ENCODE data around the gene CA4.
"Not testable (repeated sequence)": the region's sequence is repeated elsewhere in the genome, so short reads cannot be mapped to it uniquely, and the experiment has no call there.

CA4 gene

GRCh38 chr17:60156746-60157145 is 7.0 kb downstream of the CA4 start:
- DNase-seq = no peak

GRCh38 chr17:60157487-60158040 is 7.8 kb downstream of the CA4 start:
- DNase-seq = no peak

DNA sequence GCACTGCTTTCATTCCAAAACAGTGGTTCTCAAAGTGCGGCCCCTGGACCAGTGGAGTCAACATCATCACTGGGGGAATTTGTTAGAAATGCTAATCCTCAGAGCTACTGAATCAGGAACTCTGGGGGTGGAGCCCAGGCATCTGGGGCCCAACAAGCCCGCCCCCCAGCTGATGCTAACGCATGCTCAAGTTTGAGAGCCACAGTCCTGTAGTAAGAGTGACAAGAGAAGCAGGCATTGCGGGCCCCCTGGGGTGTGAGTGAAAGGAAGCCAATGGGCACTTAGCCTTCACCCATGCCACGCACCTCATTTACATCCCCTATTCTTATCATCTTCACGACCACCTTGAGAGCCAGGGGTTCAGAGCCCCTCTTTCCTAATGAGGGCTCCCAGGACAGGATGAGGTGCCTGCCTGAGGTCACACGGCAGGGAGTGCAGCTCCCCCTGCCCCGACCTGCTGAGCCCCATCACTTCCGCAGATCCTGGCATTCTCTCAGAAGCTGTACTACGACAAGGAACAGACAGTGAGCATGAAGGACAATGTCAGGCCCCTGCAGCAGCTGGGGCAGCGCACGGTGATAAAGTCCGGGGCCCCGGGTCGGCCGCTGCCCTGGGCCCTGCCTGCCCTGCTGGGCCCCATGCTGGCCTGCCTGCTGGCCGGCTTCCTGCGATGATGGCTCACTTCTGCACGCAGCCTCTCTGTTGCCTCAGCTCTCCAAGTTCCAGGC is 9.1 kb downstream of the CA4 start:
- DNase-seq = no peak

- no peak for DNase-seq
Measured at GRCh38 chr17:60159479-60159866, 9.7 kb downstream of the CA4 start.

- DNase-seq = no peak
Measured at GRCh38 chr17:60160829-60161501, 11.2 kb downstream of the CA4 start.

DNA sequence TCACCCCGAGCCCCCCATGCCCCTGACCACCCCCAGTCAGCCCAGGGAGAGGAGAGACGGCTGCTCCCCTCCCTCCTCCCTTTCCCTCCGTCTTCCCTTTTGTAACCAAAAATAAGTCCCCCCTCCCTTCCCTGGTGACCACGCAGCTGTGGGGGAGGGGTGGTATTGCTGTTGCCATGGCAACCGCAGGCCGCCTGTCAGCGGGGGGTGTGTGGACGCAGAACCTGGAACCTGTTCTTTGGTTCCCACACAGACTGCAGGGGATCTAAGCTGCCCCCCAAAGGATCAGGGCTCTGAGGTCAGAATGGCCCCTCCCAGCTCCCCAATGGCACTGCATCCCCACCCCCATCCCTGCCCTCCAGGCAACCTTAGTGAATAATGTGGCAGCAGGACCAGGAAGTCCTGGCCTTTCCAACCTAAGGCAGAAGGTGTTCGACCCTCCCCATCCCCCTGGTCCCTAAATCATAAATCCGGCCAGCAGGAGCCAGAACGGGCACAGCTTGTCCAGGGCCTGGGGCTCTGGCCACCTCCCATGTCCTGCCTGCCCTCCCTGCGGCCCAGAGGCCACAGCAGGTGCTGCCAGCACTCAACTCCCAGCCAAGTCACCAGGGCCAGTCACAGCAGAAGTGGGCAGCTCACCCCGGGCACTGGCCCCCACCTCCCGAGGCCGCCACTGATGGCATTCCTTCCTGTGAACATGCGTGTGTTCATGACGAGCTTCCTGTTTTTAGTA is 12.0 kb downstream of the CA4 start:
- DNase-seq = no peak

DNA sequence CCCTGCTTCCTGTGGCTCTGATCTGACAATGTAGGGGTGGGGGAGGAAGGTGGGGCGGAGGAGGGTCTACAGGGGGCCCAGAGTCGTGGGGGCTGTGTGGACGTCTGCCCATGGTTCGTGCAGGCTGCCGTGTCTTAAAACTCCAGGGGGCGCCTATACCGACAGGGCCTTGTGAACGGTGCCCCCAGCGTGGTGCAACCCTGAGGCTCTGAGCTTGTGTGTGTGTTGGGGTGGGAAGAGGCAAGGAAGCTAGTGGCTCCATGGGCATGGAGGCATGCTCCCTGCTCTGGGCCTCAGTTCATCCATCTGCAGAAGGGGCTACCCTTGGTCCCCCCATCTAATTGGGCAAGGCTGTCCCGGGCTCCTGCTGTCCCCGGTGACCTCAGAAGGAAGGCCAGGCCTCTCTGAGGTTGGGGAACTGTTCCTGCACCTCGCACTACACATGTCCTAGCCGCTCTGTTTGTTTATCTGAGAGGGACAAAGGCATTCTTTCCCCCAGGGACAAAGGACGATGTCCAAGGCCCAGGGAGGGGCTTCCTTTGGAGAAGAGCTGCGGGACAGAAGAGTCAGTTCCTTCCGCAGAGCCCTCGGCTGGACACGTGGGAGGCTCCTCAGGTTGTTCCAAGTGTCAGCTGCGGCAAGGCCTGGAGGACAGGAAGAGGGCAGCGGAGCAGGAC is 13.5 kb downstream of the CA4 start:
- DNase-seq = no peak

- DNase-seq = no peak
Measured at GRCh38 chr17:60164164-60164563, 14.4 kb downstream of the CA4 start.

GRCh38 chr17:60164697-60165096 is 14.9 kb downstream of the CA4 start:
- DNase-seq = no peak

GRCh38 chr17:60165223-60165622 is 15.4 kb downstream of the CA4 start:
- DNase-seq = no peak

GRCh38 chr17:60165971-60166370 is 16.2 kb downstream of the CA4 start:
- peak; percentile 75 for DNase-seq

DNA sequence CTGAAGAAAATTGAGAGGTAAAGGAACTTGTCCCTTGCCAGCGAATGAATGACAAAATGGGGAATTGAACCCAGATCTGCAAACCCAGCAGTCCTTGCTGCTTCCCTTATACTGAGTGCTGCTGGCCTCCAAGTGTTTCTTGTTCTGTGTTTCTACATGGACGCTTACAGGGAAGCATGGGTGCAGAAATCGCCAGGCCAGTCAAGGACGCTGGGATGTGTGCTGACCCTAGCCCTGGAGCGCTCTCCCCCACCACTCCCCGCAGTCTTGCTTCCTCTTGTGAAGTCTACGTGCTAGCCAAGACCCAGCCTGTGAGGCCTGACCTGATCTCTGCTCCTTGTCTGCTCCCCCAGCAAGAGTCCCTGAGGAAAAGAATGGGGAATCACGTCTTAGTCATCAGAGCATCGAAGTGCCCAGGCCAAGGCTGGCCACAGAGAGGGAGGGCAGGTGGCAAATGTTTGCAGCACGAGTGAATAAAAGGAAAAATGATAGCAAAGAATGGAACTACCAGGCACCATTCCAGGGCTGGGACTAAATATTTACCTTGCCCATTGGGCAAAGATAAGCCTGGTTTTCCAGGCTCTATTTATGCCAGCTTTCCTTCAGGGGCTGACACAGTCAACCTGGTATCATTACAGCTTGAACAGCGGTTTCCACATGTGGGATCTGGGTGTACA is 17.4 kb downstream of the CA4 start:
- no peak for DNase-seq

- DNase-seq = no peak
Measured at GRCh38 chr17:60168654-60169053, 18.9 kb downstream of the CA4 start.

DNA sequence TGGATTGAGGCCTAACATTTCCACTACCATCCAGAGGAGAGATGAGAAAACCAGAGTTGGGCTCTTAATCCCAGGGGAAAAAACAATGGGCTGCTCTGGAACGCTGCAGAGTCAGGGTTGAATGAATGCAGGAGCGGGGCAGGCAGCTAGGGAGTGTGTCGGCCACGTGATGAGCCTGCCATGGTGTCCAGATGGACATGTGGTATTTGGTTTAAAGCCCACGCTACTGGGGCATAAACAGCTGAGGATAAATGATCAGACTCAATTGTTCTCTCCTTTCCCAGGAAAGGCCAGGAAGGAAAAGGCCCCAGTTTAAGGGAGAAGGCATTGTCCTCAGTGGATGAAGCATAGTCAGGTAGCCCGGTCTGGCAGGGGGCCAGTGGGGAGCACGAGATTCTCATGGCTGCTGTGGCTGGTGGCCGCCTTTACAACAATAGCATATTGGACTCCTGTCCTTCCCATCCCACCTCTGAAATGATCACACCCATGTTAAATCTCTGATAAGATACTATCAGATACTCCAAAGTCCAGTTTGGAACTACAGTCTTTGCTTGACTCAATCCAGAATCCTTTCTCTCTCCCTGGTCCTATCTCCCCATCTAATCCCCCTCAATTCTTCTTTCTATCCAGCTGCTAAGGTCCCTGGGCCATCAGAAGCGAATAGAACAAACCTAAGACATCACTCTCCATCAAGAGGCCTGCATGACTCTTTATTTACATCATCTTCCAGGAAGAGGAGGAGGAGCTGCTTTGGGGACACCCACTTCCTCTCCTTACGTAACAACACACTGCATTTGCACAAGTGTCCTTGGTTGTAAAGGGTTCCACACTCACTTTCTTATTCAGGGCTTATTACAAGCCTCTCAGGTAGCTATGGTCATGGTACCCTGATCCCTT is 20.4 kb downstream of the CA4 start:
- peak; percentile 72 for DNase-seq

DNA sequence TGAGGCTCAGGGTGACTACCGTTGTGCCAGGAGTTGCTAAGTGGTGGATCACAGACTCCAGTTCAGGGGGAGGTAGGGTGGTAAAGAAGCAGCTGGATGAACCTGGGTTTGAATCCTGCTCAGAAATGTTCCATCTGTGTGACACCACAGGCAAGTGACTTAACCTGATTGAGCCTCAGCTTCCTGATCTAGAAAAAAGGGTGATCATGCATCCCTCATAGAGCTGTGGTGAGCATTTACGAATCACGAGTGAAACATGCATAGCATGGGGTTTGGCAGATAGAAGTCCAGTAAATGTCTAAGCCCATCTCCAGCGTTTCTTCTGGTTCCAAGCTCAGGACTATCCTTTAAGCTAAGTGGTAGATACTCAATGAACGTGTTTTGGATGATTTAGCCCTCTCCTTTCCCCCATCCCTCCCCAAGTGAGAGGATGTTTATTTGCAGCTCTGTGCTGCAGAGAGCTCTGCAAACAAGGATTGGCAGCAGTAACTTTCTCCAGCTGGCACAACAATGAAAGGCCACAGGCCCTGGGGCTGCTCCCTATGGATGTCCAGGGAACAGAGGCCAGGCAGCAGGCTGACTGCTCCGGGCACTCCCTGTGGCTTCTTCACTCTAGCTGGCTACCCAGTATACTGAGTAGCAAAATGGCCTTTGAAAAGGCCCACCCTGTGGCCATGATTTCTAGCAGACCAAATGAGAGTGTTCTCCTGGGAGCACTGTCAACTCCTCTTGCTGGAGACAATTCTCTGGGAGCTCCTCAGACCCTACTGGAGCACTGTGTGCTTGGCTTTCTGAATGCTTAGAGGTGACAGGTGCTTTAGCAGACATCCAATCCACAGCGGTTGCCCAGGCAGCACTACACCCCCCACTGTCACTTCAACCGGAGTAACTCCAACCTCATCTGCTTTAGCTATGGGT is 21.3 kb downstream of the CA4 start:
- peak; percentile 10 for DNase-seq

GRCh38 chr17:60171753-60172079 is 21.9 kb downstream of the CA4 start:
- no peak for DNase-seq

DNA sequence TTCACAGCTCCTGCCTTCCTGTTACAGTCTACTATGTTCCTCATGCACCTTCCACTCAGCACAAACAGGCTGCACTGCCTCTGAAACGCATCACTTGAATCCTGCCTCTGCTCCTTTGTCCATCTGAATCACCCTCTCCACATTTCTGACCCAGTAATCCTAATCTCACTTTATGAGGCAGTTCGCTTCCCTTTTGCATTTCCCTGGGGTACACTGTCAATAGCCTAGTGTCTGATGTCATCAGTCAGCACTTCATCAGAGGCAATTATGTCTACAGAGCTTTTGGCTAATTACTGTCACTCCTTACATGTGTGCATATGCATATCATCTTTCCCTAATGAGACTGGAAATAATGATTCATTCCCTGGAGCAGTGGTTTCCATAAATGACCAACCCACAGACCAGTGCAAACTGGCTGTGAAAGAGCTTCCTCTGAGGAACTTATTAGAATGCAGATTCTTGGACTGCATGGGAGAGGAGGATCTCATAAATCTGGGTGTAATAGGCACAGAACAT is 23.6 kb downstream of the CA4 start:
- DNase-seq = peak; percentile 17

DNA sequence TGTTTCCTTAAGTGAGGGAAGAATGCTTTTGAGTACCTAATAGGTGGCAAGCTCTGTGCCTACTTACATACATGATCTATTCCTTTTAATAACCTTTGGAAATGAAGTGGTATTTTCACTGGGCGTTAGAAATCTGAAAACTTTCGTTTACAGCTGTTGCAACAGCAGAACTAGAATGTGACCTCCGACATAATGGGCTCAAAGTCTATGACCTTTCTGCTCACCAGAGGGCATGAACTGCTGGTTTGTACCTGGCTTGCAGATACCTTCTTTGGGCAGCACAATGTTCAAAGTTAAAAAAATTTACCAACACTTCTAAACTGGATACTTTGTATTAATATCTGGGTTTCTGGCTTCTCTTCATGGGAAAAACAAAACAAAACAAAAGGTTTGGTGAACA is 24.3 kb downstream of the CA4 start:
- DNase-seq = no peak

- not testable (repeated sequence) for DNase-seq
Measured at GRCh38 chr17:60174767-60175166, 25.0 kb downstream of the CA4 start.

DNA sequence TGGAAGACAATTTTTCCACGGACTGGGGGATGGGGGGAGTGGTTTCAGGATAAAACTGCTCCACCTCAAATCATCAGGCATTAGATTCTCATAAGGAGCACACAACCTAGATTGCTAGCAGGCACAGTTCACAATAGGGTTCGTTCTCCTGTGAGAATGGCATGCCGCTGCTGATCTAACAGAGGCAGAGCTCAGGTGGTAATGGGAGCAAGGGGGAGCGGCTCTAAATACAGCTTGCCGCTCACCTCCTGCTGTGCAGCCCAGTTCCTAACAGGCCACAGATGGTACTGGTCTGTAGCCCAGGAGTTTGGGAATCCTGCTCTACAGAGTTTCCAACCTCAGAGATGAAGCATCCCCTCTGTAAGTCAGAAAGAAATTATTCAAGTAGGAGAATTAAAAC is 27.0 kb downstream of the CA4 start:
- not testable (repeated sequence) for DNase-seq

Measured in activated CD4-positive, alpha-beta T cell treated with anti-CD3 and anti-CD28 coated beads, Interleukin-10, Interleukin-2, amounts not matched to agents 100 ng/mL and 50 ng/mL, durations not matched to agents 16 hours and 8 hours (primary cell).